EL (cell line): ENCODE results near the gene CYS1.
"Not testable (repeated sequence)": the region's sequence is repeated elsewhere in the genome, so short reads cannot be mapped to it uniquely, and the experiment has no call there.

Source experiments
- DNase-seq: peaks from one replicate; pipeline ENCODE4 v3.0.0-alpha.2; 2016

Gene CYS1

DNA sequence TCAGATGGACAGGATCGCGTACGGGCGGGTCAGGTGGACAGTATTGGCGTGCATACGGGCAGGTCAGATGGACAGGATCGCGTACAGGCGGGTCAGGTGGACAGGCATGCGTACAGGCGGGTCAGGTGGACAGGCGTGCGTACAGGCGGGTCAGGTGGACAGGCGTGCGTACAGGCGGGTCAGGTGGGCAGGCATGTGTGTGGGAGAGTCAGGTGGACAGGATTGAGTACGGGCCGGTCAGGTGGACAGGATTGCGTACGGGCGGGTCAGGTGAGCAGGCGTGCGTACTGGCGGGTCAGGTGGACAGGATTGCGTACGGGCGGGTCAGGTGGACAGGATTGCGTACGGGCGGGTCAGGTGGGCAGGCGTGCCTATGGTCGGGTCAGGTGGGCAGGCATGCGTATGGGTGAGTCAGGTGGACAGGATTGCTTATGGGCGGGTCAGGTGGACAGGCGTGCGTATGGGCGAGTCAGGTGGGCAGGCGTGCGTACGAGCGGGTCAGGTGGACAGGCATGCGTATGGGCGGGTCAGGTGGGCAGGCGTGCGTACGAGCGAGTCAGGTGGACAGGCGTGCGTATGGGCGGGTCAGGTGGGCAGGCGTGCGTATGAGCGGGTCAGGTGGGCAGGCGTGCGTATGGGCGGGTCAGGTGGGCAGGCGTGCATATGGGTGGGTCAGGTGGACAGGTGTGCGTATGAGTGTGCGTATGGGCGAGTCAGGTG, 68.4 kb downstream of the CYS1 start:
- DNase-seq = not testable (repeated sequence)

DNA sequence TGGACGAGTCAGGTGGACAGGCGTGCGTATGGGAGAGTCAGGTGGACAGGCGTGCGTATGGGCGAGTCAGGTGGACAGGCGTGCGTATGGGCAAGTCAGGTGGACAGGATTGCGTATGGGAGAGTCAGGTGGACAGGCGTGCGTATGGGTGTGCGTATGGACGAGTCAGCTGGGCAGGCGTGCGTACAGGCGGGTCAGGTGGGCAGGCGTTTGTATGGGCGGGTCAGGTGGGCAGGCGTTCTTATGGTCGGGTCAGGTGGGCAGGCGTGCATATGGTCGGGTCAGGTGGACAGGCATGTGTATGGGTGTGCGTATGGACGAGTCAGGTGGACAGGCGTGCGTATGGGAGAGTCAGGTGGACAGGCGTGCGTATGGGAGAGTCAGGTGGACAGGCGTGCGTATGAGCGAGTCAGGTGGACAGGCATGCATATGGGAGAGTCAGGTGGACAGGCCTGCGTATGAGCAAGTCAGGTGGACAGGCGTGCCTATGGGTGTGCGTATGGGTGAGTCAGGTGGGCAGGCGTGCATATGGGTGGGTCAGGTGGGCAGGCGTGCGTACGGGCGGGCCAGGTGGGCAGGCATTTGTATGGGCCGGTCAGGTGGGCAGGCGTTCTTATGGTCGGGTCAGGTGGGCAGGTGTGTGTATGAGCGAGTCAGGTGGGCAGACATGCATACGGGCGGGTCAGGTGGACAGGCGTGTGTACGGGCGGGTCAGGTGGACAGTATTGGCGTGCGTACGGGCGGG, 69.2 kb downstream of the CYS1 start:
- DNase-seq = not testable (repeated sequence)

DNA sequence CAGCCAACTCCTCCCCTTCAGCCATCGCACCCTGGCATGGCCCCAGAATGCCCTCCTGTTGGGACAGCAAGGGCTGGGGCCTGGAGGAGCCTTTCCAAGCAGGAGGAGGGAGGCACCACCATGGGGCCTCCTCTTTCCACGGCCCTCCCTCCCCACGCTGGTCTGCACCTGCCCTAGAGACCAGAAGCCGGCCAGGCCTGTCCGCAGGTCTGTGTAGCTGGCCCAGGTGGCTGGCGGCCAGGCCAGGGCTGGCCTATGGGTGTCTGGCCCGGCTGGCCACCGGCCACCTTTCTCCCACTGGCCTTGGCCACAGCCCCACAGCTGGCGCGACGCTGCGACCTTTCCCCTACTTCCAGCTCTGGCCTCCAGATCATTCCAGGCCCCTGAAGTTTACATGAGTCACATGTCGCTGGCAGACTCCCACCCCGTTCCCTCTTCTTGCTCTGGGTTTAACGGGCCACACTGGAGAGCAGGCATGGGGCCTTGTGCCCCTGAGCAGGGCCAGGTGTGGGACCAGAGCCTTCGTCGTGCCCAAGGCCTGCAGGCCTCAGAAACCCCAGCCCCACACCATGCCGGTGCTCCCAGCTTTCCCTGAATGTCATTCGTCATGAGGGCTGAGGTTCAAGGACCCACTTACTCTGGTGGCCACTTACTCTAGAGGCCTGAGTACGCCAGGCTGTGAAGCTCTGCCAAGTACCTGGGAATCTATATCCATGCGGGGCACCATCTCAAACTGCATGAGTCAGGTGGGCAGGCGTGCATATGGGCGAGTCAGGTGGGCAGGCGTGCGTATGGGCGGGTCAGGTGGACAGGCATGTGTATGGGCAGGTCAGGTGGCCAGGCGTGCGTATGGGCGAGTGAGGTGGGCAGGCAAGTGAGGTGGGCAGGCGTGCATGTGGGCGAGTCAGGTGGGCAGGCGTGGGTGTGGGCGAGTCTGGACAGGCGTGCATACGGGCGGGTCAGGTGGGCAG, 70.1 kb downstream of the CYS1 start:
- DNase-seq = peak; percentile 49

DNA sequence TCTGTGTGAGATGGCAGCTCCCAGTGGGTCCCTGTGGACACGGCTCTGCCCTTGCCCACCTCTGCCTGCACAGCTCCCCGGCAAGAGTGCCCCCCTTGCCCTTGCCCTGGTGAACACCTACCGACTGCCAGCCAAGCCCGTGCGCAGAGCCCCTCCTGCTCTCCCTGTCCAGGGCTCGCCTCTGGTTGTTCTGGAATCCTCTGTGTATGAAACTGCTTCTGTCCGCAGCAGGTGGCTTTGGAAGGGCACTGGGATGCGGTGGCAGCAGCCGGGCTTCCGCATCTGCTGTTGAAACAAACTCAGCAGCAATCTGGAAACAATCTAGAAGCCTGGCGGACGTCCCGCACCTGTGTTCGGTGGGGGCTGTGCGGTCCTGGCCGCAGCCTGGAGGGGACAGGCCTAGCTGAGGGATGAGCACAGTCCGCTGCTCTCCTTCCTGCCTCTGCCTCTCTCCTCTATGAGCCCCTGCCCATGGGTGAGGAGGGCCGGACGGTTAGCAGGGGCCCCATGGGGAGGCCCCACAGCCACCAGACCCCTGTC, 70.9 kb downstream of the CYS1 start:
- DNase-seq = no peak

DNA sequence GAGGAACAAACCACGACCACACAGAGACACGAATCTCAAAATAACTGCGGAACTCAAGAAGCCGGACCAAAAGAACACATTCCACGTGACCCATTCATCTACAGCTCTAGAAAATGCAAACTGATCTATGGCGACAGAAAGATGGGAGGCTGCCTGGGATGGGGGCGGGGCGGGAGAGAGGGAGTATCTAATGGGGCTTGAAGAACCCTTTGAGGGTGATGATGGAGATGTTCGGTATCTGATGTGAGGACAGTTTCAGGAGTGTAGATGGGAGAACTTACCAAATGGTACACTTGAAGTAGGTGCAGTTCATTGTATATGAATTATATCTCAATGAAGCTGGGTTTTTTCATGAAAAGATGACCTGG, 71.4 kb downstream of the CYS1 start:
- no peak for DNase-seq

DNA sequence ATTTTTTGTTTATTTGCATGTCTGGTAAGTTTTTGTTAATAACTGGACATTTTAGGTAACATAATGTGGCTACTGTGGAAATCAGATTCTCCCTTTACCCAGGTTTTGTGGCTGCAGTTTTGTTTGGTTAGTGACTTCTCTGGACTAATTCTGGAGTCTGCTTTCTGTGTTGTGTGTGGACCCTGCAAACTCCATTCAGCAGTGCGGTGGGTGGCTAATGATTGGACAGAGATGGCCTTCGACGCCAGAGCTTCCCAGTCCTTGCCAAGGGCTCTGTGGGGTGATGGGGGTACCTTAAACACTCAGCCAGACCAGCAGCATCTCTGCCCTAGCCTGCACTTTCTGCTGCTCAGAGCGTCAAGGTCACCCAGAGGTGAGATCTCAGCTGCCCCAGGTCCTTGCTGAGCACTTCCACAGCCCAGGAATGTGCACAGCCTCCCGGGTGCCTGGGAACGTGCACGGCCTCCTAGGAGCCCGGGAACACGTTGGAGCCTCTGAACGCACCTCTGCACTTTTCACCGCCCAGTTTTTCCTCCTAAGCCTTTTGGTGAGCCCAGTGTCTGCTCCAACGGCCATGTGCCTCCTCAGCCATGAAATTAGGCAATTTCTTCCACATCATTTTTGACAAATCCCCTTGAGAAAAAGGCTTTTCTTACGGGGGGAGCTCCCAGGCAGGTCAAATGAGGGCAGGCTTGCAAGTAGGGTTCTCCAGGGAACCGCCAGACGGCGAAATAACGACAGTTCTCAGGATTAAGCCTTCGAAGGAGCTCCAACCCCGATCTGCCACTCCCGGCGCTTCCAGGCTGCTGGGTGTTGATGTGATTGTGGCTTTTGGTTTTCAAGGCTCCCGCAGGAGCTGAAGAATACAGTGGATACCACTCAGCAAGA, 72.0 kb downstream of the CYS1 start:
- no peak for DNase-seq

DNA sequence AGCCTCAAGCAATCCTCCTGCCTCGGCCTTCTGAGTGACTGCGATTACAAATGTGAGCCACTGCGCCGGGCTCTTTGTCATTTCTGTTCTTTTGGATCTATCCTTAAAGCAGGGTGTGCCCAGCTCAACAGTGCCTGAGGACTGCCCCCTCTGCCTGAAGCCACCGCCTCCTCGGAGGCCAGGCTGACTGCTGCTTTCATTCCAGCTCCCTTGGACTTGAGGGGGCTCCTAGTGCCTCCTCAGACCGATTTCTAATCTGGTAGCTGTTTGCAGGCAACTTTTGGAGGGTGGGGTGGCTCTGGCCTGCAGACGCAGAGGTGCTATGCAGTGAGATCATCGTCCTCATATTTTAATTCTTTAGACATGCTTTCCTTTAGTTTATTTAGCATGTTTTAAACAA, 72.8 kb downstream of the CYS1 start:
- peak; percentile 15 for DNase-seq
